D341Med (cell line): ENCODE results near the gene PCBP2.
A peak's percentile ranks its signal among the peaks of the same experiment; 100 is the strongest.

ENCODE experiments used
- DNase-seq: peaks from one replicate; pipeline ENCODE4 v3.0.0; 2012; ENCODE audit warnings: low spot score

Gene PCBP2

GRCh38 chr12:53508534-53509170 lies 56.8 kb downstream of the PCBP2 start:
- DNase-seq, result peak; percentile 87

GRCh38 chr12:53510181-53510812 lies 58.4 kb downstream of the PCBP2 start:
- DNase-seq, result no peak

DNA sequence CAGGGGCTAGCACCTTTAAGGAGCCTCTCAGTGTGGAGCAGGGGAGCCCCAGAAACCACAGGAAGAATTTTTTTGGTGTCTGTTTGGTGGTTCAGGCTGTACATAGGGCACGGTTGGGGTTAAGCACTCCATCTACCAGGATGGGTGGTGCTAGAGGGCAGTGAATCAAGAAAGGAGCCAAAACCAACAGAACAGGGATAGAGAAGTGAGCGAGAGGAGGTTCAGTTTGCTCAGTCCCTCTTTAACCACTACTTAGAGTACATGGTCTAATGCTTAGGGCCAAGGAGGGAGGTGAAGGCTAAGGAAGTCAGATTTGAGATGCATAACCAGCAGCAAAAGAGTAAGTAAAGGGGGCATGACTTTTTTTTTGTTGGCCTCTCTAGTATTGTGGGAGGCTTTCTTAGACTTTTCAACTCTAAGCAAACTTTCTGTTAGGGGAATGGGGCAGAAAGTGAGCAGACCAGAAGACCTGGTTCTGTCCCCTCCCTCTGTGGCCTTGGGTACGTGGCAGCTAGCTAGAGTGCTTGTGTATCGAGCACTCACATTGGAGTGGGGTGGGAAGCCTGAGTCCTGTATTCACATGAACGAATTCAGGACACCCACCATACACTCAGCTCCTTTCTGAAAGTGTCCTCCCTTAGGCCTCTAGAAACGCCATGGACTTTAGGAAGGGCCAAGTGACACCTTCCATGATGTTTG lies 62.0 kb downstream of the PCBP2 start:
- no peak for DNase-seq

GRCh38 chr12:53514628-53515290 lies 62.9 kb downstream of the PCBP2 start:
- DNase-seq, result no peak

GRCh38 chr12:53515291-53515680 lies 63.4 kb downstream of the PCBP2 start:
- no peak for DNase-seq

GRCh38 chr12:53516758-53517455 lies 65.0 kb downstream of the PCBP2 start:
- DNase-seq, result no peak

DNA sequence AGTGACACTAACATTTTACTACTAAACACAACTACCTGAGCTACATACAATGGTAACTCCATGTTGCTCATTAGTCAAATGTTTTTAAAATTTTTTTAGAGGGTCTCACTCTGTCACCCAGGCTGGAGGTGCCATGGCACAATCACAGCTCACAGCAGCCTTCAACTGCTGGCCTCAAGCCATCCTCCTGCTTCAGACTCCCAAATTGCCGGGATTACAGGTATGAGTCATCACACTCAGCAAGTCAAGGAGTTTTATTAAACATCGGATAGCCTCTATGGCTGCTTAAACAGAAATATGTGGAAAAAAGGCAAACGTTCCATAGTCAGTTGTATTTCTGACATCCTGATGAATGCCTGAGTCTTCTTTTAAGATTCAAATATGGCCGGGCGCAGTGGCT lies 66.5 kb downstream of the PCBP2 start:
- no peak for DNase-seq

- no peak for DNase-seq
These were observed 71.2 kb downstream of the PCBP2 start for GRCh38 chr12:53523131-53523530.

GRCh38 chr12:53524476-53524875 lies 72.6 kb downstream of the PCBP2 start:
- DNase-seq, result no peak

DNA sequence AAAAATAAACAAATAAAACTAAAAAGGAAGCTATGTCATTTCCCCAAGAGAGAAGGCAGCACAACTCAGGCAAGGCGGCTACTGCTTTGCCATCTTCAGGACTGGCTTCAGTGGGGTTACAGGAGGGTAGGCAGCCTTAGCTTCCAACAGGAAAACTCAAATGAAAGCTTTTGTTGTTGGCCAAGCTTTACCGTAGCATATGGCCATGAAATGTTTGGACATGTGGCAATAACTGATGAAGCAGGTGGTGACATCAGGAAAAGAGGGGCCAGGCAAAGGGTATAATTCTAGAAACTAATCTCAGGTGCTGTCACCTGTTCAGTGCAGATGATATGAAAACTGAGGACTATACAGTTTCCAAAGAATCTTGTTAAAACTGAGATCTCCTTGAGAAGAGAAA lies 78.2 kb downstream of the PCBP2 start:
- DNase-seq, result no peak
